Stimulated activated CD4-positive, alpha-beta T cell treated with anti-CD3 and anti-CD28 coated beads, TNF-alpha, amount 100 ng/mL, for 1 hour (primary cell): ENCODE measurements around the gene DAZAP1.

Experiments
- DNase-seq, 3 donors: peaks; one replicate each; pipeline ENCODE4 v3.0.0-alpha.2; 2020; ENCODE audit warnings: low read depth in 3 of 3, low spot score in 1 of 3

The DAZAP1 gene

DNA sequence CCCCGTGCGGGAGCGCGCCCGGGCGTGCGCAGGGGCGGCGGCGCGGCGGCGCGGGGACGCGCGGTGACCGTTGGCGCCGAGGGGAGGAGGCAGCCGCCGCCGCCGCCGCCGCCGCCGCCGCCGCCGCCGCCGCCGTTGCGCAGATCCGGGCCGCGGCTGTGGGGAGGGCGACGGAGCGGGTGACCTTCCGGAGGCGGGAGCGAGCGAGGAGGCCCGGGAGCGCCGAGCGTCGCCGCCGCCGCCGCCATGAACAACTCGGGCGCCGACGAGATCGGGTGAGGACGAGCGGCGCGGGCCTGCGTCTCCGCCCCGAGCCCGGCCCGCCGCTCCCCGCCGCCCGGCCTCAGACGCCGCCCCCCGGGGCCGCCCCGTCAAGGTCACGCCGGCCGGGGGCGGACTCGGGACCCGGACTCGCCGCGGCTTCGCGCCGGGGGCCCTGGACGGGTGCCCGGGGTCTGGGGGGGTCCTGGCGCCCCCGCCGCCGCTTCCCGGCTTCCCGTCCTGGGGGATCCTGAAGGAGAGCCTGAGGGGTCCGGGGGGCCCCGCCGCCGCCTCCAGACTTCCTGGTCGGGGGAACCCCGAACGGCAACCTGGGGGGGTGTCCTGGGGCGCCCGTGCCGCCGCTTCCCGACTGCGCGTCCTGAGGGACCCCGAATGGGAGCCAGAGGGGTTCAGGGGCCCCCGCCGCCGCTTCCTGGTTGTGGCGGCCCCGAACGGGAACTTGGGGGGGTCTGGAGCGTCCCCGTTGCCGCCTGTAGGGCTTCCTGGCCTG, at the start of gene DAZAP1:
DAZAP1 (plus strand) TSS at position 59 of the 772 bp plus-strand sequence; CDS start at position 247, 188 bp downstream.
- DNase-seq: peak in 2 of 3 donors; percentile 23 to 41

GRCh38 chr19:1360126-1360817, 47.1 kb upstream of the DAZAP1 start:
- no peak for DNase-seq

GRCh38 chr19:1360818-1361461, 46.4 kb upstream of the DAZAP1 start:
- DNase-seq: no peak

GRCh38 chr19:1361601-1362386, 45.6 kb upstream of the DAZAP1 start:
- DNase-seq: no peak

GRCh38 chr19:1362387-1363257, 44.8 kb upstream of the DAZAP1 start:
- DNase-seq: no peak

- no peak for DNase-seq
These were observed 43.8 kb upstream of the DAZAP1 start for GRCh38 chr19:1363599-1363998.

DNA sequence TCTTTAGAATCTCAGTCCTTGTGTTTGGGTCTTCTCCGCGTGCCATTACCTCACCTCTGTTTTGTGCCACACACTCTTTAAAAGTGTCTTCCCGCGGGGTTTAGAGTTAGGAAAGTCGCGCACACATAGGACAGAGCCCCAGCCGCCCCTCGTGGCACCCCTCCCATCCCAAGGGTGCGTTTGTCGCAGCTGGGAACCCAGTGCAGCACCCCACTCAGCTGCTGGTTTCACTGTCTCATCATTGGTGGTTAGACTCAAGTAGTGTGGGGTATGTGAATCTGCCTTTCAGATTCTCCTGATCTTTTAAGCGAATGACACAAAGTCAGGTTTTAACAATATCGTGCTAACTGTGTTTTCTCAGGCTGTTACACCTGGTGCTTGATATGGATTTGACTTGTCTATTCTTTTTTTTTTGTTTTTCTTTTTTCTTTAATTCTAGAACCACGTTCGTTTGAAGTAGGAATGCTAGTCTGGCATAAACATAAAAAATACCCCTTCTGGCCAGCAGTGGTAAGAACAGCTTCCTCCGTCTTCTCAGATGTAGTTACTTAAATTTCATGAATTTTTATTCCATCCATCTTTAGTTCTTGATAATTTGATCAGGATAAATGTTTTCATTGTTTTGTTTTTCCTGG, 43.2 kb upstream of the DAZAP1 start:
- no peak for DNase-seq

- no peak for DNase-seq
These were observed 41.8 kb upstream of the DAZAP1 start for GRCh38 chr19:1365319-1366269.

GRCh38 chr19:1366296-1366695, 41.1 kb upstream of the DAZAP1 start:
- no peak for DNase-seq

DNA sequence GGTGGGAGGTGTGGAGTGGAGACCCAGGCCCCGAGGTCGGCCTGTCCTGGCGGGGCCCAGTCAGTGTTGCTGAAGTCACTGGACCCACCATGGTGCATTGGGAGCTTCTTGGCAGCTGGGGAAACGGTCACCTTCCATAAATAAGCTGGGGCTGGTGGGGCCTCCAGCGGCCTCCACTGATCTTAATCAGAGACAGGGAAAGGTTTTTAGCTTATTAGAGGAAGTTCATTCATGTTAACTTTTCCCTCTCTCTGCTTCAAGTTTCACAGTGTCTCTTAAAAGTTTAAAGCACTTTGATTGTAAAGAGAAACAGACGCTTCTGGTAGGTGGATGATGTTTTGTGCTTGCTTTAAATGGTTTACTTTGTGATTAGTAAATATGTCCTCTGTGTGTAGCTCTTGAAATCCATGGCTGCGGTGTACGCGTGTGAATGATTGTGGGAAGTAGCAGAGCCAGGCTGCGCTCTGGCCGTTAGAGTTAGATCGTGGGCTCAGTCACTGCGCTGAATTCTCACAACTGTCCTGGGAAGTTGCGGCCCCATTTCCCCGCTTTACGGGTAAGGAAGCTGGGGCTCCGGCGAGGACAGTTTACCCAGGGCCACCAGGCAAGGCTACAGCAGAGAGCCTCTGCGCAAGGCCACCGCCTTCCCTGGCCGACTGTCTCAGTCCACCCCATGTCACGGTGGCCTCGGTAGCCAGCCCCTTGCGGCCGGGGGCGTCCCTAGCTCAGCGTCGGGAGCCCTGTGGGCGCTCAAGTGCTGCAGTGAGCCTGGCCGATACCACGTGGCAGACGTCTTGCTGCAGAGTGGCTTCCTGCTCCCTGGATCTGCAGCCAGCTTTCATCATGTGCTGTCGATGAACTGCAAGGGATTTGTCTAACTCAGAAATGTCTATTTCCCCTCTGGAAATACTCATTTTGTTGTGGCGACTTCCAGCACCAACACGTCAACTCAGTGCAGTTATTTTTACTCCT, 40.2 kb upstream of the DAZAP1 start:
- no peak for DNase-seq

DNA sequence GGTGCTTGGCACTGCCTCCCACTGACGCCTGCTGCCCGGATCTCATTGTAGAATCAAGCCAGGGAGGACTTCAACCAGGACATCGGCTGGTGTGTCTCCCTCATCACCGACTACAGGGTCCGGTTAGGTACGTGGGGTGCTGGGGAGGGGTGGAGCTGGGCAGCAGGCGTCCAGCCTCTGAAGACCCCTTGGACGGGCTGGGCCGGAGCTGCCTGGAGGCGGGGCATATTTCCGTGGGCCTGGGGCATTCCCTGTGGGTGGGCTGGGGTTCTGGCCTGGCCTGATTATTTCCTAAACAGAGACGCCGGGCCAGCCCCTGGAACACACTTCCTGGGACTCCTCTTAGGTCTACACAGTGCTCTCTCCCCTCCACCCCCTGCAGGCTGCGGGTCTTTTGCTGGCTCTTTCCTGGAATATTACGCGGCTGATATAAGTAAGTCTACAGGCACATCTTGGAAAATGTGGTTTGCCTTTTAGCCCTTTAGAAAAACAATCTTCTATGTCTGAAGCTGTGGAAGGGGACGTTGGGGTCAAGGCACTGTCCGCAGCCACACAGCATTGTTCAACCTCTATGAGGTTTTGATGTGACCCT, 38.1 kb upstream of the DAZAP1 start:
- DNase-seq: no peak

DNA sequence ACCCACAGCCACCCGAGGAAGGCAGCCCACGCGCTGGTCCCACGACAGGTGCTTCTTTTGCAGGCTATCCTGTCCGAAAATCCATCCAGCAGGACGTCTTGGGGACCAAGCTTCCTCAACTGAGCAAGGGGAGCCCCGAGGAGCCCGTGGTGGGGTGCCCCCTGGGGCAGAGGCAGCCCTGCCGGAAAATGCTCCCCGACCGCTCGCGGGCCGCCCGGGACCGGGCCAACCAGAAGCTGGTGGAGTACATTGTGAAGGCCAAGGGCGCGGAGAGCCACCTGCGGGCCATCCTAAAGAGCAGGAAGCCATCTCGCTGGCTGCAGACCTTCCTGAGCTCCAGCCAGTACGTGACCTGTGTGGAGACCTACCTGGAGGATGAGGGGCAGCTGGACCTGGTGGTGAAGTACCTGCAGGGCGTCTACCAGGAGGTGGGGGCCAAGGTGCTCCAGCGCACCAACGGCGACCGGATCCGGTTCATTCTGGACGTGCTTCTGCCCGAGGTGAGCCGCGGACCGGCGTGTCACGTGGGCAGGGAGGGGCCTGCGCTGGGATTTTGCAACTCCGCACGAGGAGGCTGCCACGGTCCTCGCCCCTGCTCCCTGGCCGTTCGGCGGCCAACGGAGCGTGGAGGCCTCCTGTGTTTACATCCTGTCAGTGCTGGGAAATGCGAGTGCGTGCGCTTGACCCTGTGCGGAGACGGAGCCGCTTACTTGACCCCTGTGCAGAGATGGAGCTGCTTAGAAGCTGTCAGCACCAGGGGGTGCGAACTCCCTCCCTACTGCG, 36.6 kb upstream of the DAZAP1 start:
- no peak for DNase-seq

DNA sequence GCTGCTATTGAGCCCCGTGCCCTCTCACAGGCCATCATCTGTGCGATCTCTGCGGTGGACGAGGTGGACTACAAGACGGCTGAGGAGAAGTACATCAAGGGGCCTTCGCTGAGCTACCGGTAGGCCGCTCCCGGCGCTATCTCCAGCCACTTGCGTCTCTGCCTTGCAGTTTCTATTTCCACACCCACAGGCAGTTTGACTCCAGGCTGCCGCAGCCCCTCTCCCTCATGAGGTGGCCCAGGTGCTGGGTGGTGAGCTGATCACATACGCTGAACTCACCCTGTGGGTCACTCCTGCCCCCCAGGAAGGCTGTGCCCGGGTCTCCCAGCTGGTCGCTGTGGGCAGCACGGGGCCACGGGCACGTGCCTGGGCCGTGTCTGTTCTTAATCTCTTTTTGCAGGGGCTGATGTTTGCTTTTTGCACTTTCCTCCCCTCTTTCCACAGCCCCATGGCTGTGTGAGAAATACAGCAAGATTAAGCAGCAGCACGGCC, 34.3 kb upstream of the DAZAP1 start:
- no peak for DNase-seq

- no peak for DNase-seq
These were observed 33.7 kb upstream of the DAZAP1 start for GRCh38 chr19:1373534-1374249.

- no peak for DNase-seq
These were observed 33.2 kb upstream of the DAZAP1 start for GRCh38 chr19:1374250-1374577.

DNA sequence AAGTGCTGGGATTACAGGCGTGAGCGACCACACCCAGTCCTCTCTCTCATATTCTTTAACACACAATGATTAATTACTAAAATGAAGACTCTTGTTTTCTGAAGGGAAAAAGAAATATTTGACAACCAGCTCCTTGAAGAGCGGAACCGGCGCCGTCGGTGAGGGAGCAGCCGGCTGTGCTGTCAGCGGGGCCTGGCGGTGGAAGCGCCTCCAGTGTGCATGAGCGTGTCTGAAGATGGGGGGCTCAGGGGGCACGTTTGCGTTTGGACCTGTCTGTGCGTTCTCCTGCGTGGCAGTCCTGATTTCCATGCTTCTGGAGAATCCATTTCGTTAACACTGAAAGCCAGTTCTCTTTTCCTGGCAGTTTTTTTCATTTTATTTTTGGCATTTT, 31.0 kb upstream of the DAZAP1 start:
- DNase-seq: no peak
